ENCODE data around the gene WDR46.

GRCh38 chr6:33252759-33253158 is 36.3 kb downstream of the WDR46 start:
- TF ChIP-seq, protein P1, sequence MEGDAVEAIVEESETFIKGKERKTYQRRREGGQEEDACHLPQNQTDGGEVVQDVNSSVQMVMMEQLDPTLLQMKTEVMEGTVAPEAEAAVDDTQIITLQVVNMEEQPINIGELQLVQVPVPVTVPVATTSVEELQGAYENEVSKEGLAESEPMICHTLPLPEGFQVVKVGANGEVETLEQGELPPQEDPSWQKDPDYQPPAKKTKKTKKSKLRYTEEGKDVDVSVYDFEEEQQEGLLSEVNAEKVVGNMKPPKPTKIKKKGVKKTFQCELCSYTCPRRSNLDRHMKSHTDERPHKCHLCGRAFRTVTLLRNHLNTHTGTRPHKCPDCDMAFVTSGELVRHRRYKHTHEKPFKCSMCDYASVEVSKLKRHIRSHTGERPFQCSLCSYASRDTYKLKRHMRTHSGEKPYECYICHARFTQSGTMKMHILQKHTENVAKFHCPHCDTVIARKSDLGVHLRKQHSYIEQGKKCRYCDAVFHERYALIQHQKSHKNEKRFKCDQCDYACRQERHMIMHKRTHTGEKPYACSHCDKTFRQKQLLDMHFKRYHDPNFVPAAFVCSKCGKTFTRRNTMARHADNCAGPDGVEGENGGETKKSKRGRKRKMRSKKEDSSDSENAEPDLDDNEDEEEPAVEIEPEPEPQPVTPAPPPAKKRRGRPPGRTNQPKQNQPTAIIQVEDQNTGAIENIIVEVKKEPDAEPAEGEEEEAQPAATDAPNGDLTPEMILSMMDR (IDR thresholded peaks at IDR 0.05; ENCODE audit: extremely low read depth in 1 of 2, insufficient read depth in 1 of 2, low read depth in 1 of 2, low read length in 2 of 2): no peak
- TF ChIP-seq GATA2 (IDR thresholded peaks at IDR 0.05; ENCODE audit: insufficient read depth, insufficient read length, low read depth, low read length): no peak
